HG03558 (cell line): ENCODE data around the gene PTN.

Experiments
- ATAC-seq: cut with Tn5 transposase; IDR thresholded peaks from one replicate; pipeline ENCODE4 v1.9.1; 2021; ENCODE audit warnings: moderate number of reproducible peaks; ENCODE audit not compliant: unreplicated experiment; ENCODE audit errors: extremely low read depth

PTN gene

GRCh38 chr7:137325927-137326326 is 17.6 kb downstream of the PTN start:
- ATAC-seq, result no peak

- no peak for ATAC-seq
These were observed 18.5 kb downstream of the PTN start for GRCh38 chr7:137324796-137325696.

DNA sequence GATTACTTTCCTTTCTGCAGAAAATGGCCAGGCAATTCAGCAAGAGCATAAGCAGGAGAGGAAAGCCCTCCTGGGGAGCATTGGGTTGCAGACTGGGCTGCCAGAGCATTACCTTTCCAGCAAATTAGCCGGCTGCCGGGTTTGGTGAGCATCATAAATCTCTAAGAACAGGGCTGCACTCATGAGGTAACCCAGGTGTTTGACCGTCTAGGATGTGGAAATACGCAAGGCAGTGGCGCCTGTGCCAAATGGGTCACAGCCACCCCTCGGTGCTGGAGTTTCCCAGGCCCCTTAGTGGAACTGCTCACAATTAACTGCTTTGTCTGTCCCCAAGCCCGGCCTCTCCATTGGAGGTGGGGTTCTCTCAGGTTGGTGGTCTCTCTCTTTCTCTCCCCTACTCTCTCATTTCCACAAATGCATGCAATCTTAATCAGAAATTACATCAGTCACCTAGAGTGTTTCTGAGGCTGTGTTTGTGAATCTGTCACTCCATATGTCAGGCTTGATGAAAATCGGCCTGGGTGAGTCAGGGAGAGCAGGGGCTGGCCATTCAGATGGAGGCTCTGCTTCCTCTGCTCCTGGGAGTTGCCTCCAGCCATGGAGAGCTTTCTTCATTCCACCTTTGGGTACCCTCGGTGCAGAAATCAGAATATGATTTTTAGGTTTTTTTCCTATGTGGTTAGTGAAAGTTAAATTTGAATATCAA is 26.7 kb downstream of the PTN start:
- ATAC-seq, result no peak

GRCh38 chr7:137313201-137313600 is 30.3 kb downstream of the PTN start:
- ATAC-seq, result no peak

DNA sequence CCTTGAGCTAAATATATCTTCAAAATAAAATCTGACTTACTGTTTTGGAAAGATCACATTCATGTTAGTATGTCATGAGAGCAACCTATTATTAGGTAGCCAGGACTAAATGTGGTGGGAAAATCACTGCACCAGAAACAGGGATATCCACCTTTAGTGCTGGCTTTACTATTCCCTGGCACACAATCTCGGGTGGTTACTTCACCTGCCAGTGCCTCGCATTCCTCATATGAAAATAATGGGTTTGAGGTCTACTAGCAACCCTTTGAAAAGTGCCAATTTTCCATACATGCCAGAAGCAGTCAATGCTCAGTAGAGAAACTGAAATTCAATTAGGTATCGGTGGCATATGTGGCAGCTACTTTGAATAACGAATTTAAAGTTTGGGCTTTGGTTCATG is 36.8 kb downstream of the PTN start:
- no peak for ATAC-seq

- no peak for ATAC-seq
These were observed 37.5 kb downstream of the PTN start for GRCh38 chr7:137305901-137306621.

DNA sequence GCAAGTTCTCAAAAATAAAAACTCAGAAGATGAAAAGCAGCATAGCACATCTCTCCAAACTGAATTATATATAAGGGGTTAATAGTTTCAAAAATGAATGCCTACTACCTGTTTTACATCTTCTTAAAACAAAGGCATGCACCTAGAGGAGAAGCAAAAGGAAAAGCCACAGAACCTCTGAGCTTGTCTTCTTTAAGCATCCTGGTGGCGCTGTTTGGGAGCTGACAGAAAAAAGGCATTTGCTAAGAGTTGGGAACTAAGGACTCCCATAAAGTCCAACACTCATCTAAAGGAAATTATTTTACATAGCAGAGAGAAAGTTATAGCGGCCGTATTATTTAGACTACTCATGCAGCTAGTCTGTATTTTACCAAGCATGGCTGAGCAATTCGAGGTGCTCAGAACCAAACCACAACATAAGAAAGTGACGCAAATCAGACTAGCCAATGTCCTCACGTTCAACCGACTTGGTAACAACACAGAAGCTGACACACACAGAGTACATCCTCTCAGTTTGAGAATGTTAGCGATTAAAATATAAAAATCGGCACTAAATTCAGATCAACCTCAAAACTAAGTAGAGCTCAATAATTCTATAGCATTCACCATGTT is 38.8 kb downstream of the PTN start:
- ATAC-seq, result no peak

GRCh38 chr7:137304165-137304564 is 39.4 kb downstream of the PTN start:
- no peak for ATAC-seq

DNA sequence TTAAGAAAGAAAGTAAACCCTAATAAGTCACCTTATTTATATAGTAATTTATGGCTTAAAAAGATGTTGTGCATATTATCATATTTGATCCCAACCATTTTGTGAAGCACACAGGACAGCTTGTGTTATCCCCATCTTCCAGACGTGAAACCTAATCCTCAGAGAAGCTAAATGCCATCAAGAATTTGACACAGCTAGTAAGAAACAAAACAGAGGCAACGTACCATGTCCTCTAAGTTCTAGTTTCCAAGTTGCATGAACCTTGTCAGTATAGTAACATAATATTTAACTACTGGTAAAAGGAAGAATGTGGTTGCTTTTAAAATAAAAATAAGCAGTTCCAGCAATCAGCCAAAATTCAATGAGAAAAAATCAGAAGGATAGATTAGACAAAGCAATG is 41.5 kb downstream of the PTN start:
- no peak for ATAC-seq

GRCh38 chr7:137298464-137298794 is 45.1 kb downstream of the PTN start:
- no peak for ATAC-seq

GRCh38 chr7:137297551-137298463 is 45.7 kb downstream of the PTN start:
- no peak for ATAC-seq

- no peak for ATAC-seq
These were observed 47.0 kb downstream of the PTN start for GRCh38 chr7:137296576-137296975.

DNA sequence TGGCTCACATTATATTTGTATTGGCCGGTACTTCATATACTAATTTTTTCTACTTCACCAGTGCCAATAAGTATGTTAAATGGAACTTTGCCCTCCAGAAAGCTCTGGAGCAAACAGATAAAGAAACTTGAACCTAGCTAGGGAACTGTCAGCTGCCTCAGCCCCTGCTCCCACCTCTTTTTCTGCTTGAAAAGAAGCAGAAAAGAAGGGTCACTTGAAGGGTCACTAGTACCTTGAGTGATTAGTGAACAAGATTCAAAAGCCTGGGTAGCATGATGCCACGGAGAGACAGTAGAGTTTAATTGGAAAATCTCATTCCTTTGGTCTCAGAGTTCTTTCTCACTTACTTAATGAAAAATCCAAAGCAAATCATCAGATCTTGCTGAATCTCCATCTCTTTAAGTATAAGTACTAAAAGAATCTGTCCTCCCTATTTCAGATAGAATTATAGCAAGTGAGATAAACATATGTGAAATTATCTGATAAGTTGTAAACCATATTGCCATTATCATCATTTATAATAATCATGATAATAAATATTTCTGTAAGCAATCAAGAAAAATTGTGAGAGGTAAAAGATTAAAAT is 47.7 kb downstream of the PTN start:
- ATAC-seq, result no peak

DNA sequence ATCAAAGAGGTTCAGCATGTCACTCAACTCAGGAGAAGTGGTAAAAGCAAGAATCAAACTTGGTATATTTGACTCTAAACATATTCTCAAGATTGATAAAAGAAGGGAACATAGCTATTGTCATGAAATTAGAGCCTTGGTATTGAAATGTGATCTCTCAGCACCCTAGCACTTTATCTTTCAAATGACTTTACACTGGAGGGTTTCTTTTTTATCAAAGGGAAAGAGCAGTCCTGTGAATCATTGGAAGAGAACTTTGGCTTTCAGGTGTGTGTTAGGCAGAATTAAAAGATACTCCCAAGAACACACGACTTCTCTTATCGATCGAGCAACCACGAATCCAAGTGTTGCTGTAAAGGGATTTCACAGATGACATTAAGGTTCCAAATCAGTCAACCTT is 54.4 kb downstream of the PTN start:
- ATAC-seq, result no peak

DNA sequence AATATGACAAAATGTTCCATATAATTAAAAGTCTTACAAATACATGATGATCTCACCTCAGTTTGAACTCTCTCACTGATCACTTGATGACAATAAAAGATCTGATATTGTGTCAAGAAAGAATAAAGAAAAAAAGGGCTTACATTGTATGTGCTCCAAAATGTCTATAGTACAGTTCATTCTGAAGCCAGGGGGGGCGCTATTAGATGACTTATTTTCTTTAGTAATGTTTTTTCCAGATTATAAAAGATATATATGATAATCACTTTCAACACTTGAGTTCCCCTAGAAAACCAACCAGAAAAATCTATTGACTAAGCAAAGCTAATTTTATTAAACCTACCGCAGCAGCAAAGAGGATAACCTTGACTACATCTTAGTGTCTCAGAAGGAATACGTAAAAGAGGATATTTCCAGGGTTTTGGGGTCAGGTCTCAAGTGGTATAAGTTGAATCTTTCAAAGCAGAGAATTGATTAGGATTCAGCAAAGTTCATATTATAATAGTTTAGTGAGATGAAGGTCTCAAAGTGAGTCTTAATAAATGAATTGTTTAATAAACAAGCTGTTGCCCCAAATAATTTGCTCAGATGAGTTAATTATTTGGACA is 55.8 kb downstream of the PTN start:
- no peak for ATAC-seq

DNA sequence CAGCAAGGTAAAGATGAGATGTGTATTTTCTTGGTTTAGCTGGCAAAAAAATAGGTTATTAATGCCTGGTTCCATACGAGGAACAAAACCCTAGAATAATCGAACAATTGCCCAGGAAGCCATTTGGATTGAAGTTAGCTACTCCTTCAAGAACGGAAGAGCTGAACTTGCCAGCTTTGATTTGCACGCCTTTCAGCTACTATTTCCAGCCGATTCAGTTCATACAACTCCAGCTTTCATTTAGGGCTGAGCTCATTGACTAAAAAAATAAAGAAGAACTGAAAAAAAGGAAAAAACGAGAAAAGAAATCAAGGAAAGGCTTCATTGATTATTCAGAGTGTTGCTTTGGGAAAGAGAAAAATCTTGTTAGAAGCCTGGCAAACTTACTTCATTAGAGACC is 60.4 kb downstream of the PTN start:
- ATAC-seq, result no peak

- ATAC-seq, result no peak
These were observed 61.5 kb downstream of the PTN start for GRCh38 chr7:137282043-137282442.

DNA sequence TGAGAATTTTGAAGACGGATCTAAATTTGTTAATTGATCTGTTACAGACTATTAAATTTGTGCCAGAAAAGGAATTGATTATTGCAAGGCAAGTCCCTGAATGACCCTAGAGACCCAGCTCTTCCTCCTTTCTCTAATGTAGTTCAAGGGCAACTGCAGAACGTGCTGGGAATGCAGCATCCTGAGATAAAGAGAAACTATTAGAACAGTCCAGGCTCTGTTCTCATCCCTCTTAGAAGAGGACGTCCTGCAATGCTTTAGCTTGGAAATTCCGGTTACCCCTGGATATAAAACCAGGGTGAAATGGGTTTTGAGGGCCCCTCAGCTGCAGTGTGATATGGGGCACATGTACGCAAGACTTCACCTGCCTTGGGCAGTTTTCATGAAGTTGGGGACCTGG is 67.3 kb downstream of the PTN start:
- no peak for ATAC-seq

DNA sequence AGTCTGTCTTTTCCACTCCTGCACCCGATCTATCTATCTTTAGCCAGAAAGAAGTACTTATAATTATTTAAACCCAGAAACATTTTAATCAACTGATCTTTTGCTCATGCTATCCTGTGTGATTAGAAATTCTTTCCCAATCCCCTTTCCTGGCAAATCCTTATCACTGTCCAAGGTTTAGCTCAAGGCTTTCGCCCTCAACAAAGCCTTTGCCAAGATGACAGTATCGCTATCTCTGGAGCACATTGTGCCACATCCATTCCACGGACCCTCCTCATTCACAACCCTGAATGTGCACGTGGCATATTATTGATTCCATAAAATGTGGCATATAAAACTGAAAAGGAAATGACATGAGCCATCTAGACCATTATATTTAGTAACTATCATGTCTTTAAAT is 71.3 kb downstream of the PTN start:
- ATAC-seq, result no peak
